GM12878 (cell line): ENCODE results near the gene DCLK2. TPM values are rescaled to one million over a fixed set of nuclear protein-coding genes. Genes with fewer than 3 reads are reported as not detected.

Source experiments
- BCL3 ChIP-seq: IDR thresholded peaks from 2 replicates; pipeline ENCODE4 v1.6.1; 2011; ENCODE audit warnings: borderline replicate concordance, low read depth, mild to moderate bottlenecking, moderate library complexity, low read length; ENCODE audit not compliant: insufficient read depth, poor library complexity, severe bottlenecking
- CEBPZ ChIP-seq: fragments of 150-350 bp; IDR thresholded peaks from 2 replicates; pipeline ENCODE4 v1.6.1; 2016; ENCODE audit warnings: low read depth, low read length
- HDAC6 ChIP-seq: fragments of 200-600 bp; sonication (generic); IDR thresholded peaks from one replicate; pipeline ENCODE4 v1.8.0; 2017; ENCODE audit warnings: antibody characterized with exemption; ENCODE audit not compliant: unreplicated experiment
- NFYB ChIP-seq: IDR thresholded peaks from 2 replicates; pipeline ENCODE4 v1.6.1; 2011; ENCODE audit warnings: low read depth, mild to moderate bottlenecking, low read length, improper control_type of control experiment, moderate library complexity; ENCODE audit not compliant: insufficient read depth
- SREBF1 ChIP-seq: IDR thresholded peaks from 2 replicates; pipeline ENCODE4 v1.6.1; 2012; ENCODE audit warnings: mild to moderate bottlenecking, low read length
- ZNF592 ChIP-seq: fragments of 450-650 bp; IDR thresholded peaks from 2 replicates; pipeline ENCODE4 v1.6.1; 2017; ENCODE audit warnings: mild to moderate bottlenecking, moderate library complexity
- polyA plus RNA-seq, 11 experiments: library from polyadenylated mRNA; depleted of rRNA in 4 of 11; unstranded in 6 of 11; stranded (reverse) in 5 of 11; fragments of >200 nt; fragmentation: Nextera tagmentation in 4 of 11; fragmentation: Illumina TruSeq in 1 of 11; extraction: Ambion mirVana in 4 of 11; extraction: Trizol in 1 of 11; gene quantifications; 1 replicate in 1 of 11; 2 replicates in 10 of 11; pipeline versions ENCODE4 v1.2.1 to v1.2.3, GENCODE V29; 2011 to 2016; ENCODE audit warnings: inconsistent platforms in 2 of 11, missing spikeins in 2 of 11, low read depth in 1 of 11
- total RNA-seq, 4 experiments: library from RNA; depleted of rRNA in 3 of 4; stranded (reverse); fragments of >200 nt in 3 of 4; fragmentation: Illumina TruSeq in 1 of 4; extraction: Trizol in 1 of 4; gene quantifications; 2 replicates each; pipeline versions ENCODE4 v1.2.1 to v1.2.3, GENCODE V29; 2013 to 2021

Gene DCLK2
- total and polyA plus RNA-seq, 10 of the 15 experiments (the other 5 are each of a cell fraction or from before 2014, with no cell fraction given) = not detected

- TF ChIP-seq BCL3 (no peak), ZNF592 (no peak), CEBPZ (no peak), NFYB (no peak), HDAC6 (no peak), SREBF1 (no peak)
Observed at GRCh38 chr4:150096625-150097024, 18.4 kb downstream of the DCLK2 start (continued).
